ENCODE measurements around the gene IZUMO1.
"Not testable (repeated sequence)": the region's sequence is repeated elsewhere in the genome, so short reads cannot be mapped to it uniquely, and the experiment has no call there.

The IZUMO1 gene

GRCh38 chr19:48715681-48716171 is 31.0 kb downstream of the IZUMO1 start:
- in situ Hi-C loops (cut with MboI; ENCODE audit: low sequenced_read_pairs): no loop called here

GRCh38 chr19:48714759-48715675 is 31.7 kb downstream of the IZUMO1 start:
- in situ Hi-C loops (cut with MboI; ENCODE audit: low sequenced_read_pairs): no loop called here

- in situ Hi-C loops (cut with MboI; ENCODE audit: low sequenced_read_pairs): no loop called here
Measured at GRCh38 chr19:48713864-48714755, 32.6 kb downstream of the IZUMO1 start.

- in situ Hi-C loops (cut with MboI; ENCODE audit: low sequenced_read_pairs): no loop called here
Measured at GRCh38 chr19:48713041-48713863, 33.5 kb downstream of the IZUMO1 start.

GRCh38 chr19:48711106-48711662 is 35.5 kb downstream of the IZUMO1 start:
- in situ Hi-C loops (cut with MboI; ENCODE audit: low sequenced_read_pairs): no loop called here

- in situ Hi-C loops (cut with MboI; ENCODE audit: low sequenced_read_pairs): no loop called here
Measured at GRCh38 chr19:48708471-48708870, 38.2 kb downstream of the IZUMO1 start.

GRCh38 chr19:48705431-48705830 is 41.3 kb downstream of the IZUMO1 start:
- in situ Hi-C loops (cut with MboI; ENCODE audit: low sequenced_read_pairs): no loop called here

- in situ Hi-C loops (cut with MboI; ENCODE audit: low sequenced_read_pairs): no loop called here
Measured at GRCh38 chr19:48703316-48703715, 43.4 kb downstream of the IZUMO1 start.

- in situ Hi-C loops (cut with MboI; ENCODE audit: low sequenced_read_pairs): no loop called here
Measured at GRCh38 chr19:48702701-48703100, 44.0 kb downstream of the IZUMO1 start.

- in situ Hi-C loops (cut with MboI; ENCODE audit: low sequenced_read_pairs): no loop called here
Measured at GRCh38 chr19:48698046-48698445, 48.7 kb downstream of the IZUMO1 start.

- in situ Hi-C loops (cut with MboI; ENCODE audit: low sequenced_read_pairs): no loop called here
Measured at GRCh38 chr19:48696353-48697010, 50.2 kb downstream of the IZUMO1 start.

- in situ Hi-C loops (cut with MboI; ENCODE audit: low sequenced_read_pairs): no loop called here
Measured at GRCh38 chr19:48695743-48696352, 50.9 kb downstream of the IZUMO1 start, which contains the start of gene FUT2. TSS of gene FUT2 (plus strand) at chr19:48695971. CDS start at chr19:48702957, 6,986 bp downstream.

- in situ Hi-C loops (cut with MboI; ENCODE audit: low sequenced_read_pairs): not testable (repeated sequence)
Measured at GRCh38 chr19:48693629-48694028, 53.1 kb downstream of the IZUMO1 start.
